ENCODE data around the gene NEK9. TPM values are rescaled to one million over a fixed set of nuclear protein-coding genes. Genes with fewer than 3 reads are reported as not detected.
"Not testable (repeated sequence)": the region's sequence is repeated elsewhere in the genome, so short reads cannot be mapped to it uniquely, and the experiment has no call there.

The NEK9 gene
- total RNA-seq: 71.1 TPM

- DNase-seq (ENCODE audit: low read depth in 2 of 3, low spot score in 2 of 3): peak; percentile 74 to 91 (median 86)
Measured at GRCh38 chr14:75126679-75127473, at the start of gene NEK9. Gene NEK9 (minus strand): TSS chr14:75127048. CDS start chr14:75126921, 127 bp downstream.

- DNase-seq (ENCODE audit: low read depth in 2 of 3, low spot score in 2 of 3): peak; percentile 87 to 95 (median 92)
Measured at GRCh38 chr14:75176142-75176820, 49.4 kb upstream of the NEK9 start, which contains the start of gene TMED10. Gene TMED10 (minus strand): TSS chr14:75176612. CDS start chr14:75176579, 33 bp downstream.

- DNase-seq (ENCODE audit: low read depth in 2 of 3, low spot score in 2 of 3): no peak
Measured at GRCh38 chr14:75175677-75176141, 48.9 kb upstream of the NEK9 start.

- no peak for DNase-seq (ENCODE audit: low read depth in 2 of 3, low spot score in 2 of 3)
Measured at GRCh38 chr14:75174066-75174465, 47.2 kb upstream of the NEK9 start.

DNA sequence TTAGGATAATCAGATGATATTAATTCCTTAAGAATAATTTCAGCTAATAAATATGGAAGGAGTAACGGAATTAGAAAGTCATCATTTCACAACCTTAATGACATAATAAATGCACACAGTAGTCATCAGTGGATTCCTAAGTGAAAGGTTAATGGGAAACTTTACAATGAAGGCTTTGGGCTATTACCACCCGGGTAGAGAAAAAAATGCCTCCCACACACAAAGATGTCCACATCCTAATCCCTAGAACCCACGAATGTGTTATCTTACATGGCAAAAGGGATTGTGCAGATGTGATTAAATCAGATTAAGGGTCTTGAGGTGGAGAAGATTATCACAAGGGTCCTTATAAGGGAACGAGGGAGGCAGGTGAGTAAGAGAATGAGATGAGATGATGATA, 43.9 kb upstream of the NEK9 start:
- no peak for DNase-seq (ENCODE audit: low read depth in 2 of 3, low spot score in 2 of 3)

- no peak for DNase-seq (ENCODE audit: low read depth in 2 of 3, low spot score in 2 of 3)
Measured at GRCh38 chr14:75168586-75169335, 41.9 kb upstream of the NEK9 start.

- no peak for DNase-seq (ENCODE audit: low read depth in 2 of 3, low spot score in 2 of 3)
Measured at GRCh38 chr14:75167325-75167724, 40.5 kb upstream of the NEK9 start.

DNA sequence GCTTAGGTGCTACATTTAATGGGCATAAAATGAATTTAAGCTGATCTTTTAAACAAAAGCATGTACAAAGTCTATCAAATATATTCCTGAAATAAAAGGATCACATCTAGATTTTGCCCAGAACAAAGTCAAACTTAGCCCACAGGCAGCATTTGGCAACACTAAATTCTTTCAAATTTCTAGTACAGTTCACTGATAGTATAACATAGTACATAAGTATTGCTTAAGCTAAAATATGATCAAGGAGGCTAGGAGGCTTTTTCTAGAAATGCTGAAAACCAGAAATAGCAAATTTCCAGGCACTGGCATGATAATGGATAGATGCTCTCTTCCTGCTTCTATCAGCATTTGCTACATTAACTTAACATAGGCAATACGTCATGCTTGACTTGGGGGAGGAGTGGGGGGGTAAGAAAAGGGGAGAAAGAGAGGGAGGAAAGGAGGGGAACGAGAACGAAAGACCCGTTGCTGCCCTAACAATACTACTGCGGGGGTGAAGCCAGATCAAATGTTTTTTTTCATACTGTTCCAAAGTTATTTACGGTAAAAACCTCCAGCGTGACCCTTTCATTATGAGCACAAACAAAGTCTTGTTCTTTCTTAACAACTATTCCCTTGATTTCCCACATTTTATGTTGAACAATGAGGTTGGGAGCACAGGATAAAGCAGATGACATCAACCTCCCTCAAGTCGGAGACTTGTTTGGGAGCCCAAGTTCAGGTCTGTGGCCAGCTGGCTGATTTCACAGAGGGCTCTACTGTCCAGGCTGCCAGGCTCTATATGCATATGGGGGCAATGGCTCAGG, 38.9 kb upstream of the NEK9 start:
- DNase-seq (ENCODE audit: low read depth in 2 of 3, low spot score in 2 of 3): no peak

GRCh38 chr14:75164809-75165208, 38.0 kb upstream of the NEK9 start:
- no peak for DNase-seq (ENCODE audit: low read depth in 2 of 3, low spot score in 2 of 3)

DNA sequence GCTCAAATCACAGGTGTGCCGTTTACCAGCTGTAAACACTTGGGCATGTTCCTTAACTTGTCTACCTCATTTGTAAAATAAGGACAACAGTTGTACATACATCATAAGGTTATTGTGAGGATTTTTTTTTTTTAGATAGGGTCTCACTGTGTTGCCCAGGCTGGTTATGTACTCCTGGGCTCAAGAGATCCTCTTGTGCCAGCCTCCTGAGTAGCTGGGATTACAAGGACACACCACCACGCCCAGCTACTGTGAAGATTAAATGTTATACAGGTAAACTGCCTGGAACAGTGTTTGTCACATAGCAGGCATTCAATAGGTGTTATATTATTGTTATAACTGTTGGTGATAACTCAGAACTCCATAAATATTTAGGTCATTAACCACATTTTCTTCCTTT, 36.8 kb upstream of the NEK9 start:
- DNase-seq (ENCODE audit: low read depth in 2 of 3, low spot score in 2 of 3): no peak

GRCh38 chr14:75162631-75163030, 35.8 kb upstream of the NEK9 start:
- DNase-seq (ENCODE audit: low read depth in 2 of 3, low spot score in 2 of 3): no peak

GRCh38 chr14:75158843-75159614, 32.2 kb upstream of the NEK9 start:
- DNase-seq (ENCODE audit: low read depth in 2 of 3, low spot score in 2 of 3): no peak

DNA sequence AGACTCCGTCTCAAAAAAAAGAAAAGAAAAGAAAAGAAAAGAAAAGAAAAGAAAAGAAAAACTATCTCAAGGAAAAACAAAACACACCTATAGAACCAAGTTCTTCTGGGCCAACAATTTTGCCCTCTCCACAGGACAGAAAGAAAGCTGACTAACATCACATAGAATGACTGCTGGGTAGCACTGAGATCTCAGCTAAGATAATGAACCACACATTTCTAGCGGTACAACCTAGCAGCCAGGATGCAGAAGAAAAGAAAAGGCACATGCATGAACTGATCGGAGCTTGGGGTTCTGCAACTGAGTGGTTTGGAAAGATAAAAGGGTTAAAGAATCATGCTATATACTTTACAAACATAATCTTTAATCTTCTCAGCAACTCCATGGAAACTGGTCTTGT, 30.1 kb upstream of the NEK9 start:
- peak in 2 of 3 donors; percentile 33 to 61 for DNase-seq (ENCODE audit: low read depth in 2 of 3, low spot score in 2 of 3)

- no peak for DNase-seq (ENCODE audit: low read depth in 2 of 3, low spot score in 2 of 3)
Measured at GRCh38 chr14:75156111-75156510, 29.3 kb upstream of the NEK9 start.

GRCh38 chr14:75155169-75155568, 28.3 kb upstream of the NEK9 start:
- no peak for DNase-seq (ENCODE audit: low read depth in 2 of 3, low spot score in 2 of 3)

DNA sequence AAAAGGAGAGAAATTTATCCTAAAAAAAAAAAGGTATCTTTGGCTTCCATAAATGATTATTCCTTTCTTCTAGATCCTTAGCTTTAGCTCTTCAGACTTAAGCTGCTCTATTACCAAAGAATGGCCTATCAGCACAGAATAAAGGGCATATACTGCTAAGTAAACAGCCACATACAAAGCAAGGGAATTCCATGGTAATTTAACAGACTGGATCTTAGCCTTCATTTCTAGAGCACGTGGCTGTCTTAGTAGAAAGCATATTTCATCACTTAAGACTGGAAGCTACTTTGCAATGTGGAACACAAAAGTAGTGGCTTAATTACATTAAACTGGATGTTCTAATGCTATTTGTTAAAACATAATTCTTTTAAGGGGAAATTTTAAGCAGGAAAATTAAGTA, 26.4 kb upstream of the NEK9 start:
- no peak for DNase-seq (ENCODE audit: low read depth in 2 of 3, low spot score in 2 of 3)

GRCh38 chr14:75151851-75152250, 25.0 kb upstream of the NEK9 start:
- DNase-seq (ENCODE audit: low read depth in 2 of 3, low spot score in 2 of 3): no peak

GRCh38 chr14:75150637-75151036, 23.8 kb upstream of the NEK9 start:
- DNase-seq (ENCODE audit: low read depth in 2 of 3, low spot score in 2 of 3): not testable (repeated sequence)

DNA sequence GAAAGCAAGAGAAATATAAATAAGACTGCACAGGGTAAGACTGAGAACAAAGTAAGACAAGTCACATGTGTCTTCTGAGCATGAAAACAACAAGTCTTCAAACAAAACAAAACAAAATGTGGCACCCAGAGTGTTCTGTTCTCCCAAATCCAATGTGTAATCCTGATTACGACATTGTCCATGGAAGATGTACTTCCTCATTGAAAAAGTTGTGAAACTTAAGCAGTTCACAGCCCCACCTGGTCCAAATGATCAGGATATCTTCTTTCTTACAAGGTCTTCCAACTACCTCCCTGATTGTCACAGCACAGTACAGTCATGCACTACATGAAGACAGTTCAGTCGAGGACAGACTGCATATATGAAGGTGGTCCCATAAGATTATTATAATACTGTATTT, 23.3 kb upstream of the NEK9 start:
- no peak for DNase-seq (ENCODE audit: low read depth in 2 of 3, low spot score in 2 of 3)
